ENCODE results near the gene GZMH.

The GZMH gene

GRCh38 chr14:24574206-24574774, 35.2 kb downstream of the GZMH start:
- DNase-seq (ENCODE audit: low read depth, low spot score): no peak
- CTCF ChIA-PET: no interaction called here
- H3K4me3 ChIP-seq (ENCODE audit: low read depth, low read length): no peak overlapping the region
- POLR2A ChIA-PET: no interaction called here
- no peak for TF ChIP-seq CTCF (IDR thresholded peaks at IDR 0.05; ENCODE audit: insufficient read depth, low read length, missing control alignments)

- TF ChIP-seq CTCF (IDR thresholded peaks at IDR 0.05; ENCODE audit: insufficient read depth, low read length, missing control alignments): no peak
- POLR2A ChIA-PET: no interaction called here
- DNase-seq (ENCODE audit: low read depth, low spot score): no peak
- CTCF ChIA-PET: no interaction called here
- H3K4me3 ChIP-seq (ENCODE audit: low read depth, low read length): no peak overlapping the region
These were observed 43.2 kb downstream of the GZMH start for GRCh38 chr14:24566318-24566717.

GRCh38 chr14:24565766-24566165, 43.7 kb downstream of the GZMH start:
- DNase-seq (ENCODE audit: low read depth, low spot score): no peak
- ChIA-PET CTCF (no interaction called here), POLR2A (no interaction called here)
- TF ChIP-seq CTCF (IDR thresholded peaks at IDR 0.05; ENCODE audit: insufficient read depth, low read length, missing control alignments): no peak
- no peak overlapping the region for H3K4me3 ChIP-seq (ENCODE audit: low read depth, low read length)

GRCh38 chr14:24563505-24563904, 46.0 kb downstream of the GZMH start:
- ChIA-PET CTCF (no interaction called here), POLR2A (no interaction called here)
- H3K4me3 ChIP-seq (ENCODE audit: low read depth, low read length): no peak overlapping the region
- no peak for DNase-seq (ENCODE audit: low read depth, low spot score)
- TF ChIP-seq CTCF (IDR thresholded peaks at IDR 0.05; ENCODE audit: insufficient read depth, low read length, missing control alignments): no peak

GRCh38 chr14:24556756-24557155, 52.7 kb downstream of the GZMH start:
- DNase-seq (ENCODE audit: low read depth, low spot score): no peak
- POLR2A ChIA-PET: no interaction called here
- CTCF ChIA-PET: no interaction called here
- H3K4me3 ChIP-seq (ENCODE audit: low read depth, low read length): no peak overlapping the region
- no peak for TF ChIP-seq CTCF (IDR thresholded peaks at IDR 0.05; ENCODE audit: insufficient read depth, low read length, missing control alignments)

All from AG04449 (cell line).